GM23248 (cell line): ENCODE measurements around the gene CHEK1.

Source experiments
- EZH2 ChIP-seq: fragments of 200-600 bp; sonication (generic); IDR thresholded peaks from 2 replicates; pipeline ENCODE4 v1.6.1; 2018; ENCODE audit warnings: antibody characterized with exemption, mild to moderate bottlenecking; ENCODE audit not compliant: insufficient read depth, poor library complexity, severe bottlenecking
- EZH2phosphoT487 ChIP-seq: fragments of 200-600 bp; sonication (generic); IDR thresholded peaks from 2 replicates; pipeline ENCODE4 v1.6.1; 2018; ENCODE audit warnings: antibody characterized with exemption, moderate library complexity, mild to moderate bottlenecking, low read depth; ENCODE audit not compliant: insufficient read depth

GRCh38 chr11:125621995-125622394 lies 3.0 kb upstream of the CHEK1 start:
- TF ChIP-seq EZH2 (no peak), EZH2phosphoT487 (no peak)
